ENCODE measurements around the gene DEF6. TPM values are rescaled to one million over a fixed set of nuclear protein-coding genes. Genes with fewer than 3 reads are reported as not detected.
"Not testable (repeated sequence)": the region's sequence is repeated elsewhere in the genome, so short reads cannot be mapped to it uniquely, and the experiment has no call there.

DEF6 gene
- total RNA-seq, 1 donor from 2014 or later: 0.47 TPM

DNA sequence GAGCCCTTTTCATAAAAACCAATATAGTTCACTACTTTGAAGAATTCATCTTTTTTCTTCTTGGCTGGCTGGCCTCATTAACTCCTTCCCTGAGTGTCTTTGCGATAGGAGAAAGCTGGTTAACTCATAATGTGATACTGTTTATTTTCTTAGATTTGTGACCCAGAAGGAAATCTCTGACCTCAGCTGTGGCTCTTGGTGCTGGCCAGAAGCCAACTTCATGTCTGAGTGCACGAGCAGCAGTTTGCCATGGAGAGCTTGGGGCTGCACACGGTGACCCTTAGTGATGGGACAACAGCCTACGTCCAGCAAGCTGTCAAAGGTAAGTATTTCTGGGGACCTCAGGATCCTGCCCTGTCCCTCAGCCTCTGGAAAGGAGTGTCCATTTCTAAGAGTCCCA lies 16.7 kb upstream of the DEF6 start:
- DNase-seq: no peak

DNA sequence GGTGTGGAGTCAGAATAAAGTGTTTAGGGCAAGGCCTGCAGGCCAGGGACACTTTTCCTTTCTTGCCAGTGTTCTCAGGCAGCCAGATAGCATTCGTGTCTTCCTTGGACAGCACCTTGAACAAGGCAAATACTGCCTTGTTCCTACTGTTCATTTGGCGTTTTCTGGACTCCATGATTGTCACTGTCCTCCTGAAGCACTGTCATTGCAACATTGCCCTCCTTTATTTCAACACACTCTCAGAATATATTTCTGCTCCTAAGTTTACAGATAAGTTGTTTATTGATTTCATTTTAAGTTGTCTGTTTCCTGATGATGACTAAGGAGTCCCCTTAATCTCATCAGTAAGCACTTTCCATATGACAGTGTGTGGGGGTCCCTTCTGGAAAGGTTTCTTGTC lies 15.1 kb upstream of the DEF6 start:
- no peak for DNase-seq

DNA sequence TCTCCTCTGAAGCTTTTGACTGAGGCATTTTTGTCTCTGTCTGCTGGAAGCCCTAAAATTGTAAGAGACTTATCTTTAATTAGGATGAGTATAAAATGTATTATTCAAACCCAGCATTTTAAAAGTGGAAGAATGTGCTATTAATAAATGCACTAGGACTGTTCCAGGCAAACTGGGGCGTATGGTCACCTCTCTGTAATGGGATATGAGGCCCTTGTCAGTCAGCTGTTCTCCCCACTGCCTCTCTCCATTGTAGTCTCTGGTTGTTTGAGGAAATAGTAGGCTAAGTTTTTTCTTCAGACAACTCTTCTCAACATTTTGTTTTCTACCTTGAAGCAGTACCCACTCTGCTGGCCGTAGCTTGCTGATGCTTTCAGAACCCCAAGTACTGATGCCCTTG lies 14.3 kb upstream of the DEF6 start:
- no peak for DNase-seq

DNA sequence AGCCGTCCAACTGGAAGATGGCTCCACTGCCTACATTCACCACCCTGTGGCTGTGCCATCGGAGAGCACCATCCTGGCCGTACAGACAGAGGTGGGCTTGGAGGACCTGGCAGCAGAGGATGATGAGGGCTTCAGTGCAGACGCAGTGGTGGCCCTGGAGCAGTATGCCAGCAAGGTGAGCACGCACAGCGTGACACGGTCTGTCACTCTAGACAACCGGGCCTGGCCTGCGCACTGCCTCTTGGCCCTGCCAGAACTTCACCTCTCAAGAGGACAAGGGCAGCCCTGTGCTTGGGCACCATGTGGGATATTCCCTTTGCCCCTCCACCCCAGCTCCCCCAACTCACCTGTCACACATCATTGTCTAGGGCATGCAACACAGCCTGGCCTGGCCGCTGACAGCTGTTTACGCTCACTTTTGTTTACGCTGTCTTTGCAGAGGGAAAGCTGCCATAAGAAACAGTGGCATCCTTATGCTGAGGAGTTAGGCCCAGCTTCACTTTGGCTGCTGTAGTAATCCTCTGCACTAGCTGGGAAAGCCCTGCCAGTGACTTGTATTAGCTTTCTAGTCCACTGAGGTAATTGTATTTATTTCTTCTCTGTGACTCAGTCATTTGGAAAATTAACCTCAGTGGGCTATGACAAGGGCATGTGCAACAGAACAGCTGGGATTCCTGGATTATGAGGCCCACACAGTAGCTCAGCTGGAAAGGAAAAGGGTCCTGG lies 9.8 kb upstream of the DEF6 start:
- DNase-seq: no peak

DNA sequence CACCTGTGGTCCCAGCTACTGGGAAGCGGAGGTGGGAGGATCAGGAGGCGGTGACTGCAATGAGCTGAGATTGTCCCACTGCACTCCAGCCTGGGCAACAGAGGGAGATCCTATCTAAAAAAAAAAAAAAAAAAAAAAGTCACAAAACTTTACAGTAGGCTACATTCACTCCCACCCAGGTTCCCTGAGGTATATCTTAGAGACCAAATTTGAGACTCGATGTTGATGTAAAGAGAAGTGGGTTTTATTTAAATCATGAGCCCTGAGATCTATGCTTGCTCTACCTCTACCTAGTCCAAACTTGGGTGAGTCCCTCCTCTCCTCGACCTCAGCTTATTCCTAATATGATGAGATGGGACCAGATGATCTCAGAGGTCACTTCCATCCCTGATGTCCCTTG lies 8.8 kb upstream of the DEF6 start:
- DNase-seq: no peak

DNA sequence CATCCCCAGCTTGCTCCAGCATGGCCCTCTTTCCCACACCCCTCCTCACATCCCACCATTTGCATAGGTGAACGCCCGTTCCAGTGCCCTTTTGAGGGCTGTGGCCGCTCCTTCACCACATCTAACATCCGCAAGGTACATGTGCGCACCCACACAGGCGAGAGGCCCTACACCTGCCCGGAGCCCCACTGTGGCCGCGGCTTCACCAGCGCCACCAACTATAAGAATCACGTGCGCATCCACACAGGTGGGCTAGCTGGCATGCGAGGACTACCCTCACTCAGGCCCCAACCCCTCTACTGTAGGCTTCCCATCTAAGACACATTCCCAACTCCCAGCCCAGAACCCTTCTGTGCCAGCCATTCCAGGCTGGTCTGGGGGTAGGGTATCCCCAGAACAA lies 6.1 kb upstream of the DEF6 start:
- no peak for DNase-seq

DNA sequence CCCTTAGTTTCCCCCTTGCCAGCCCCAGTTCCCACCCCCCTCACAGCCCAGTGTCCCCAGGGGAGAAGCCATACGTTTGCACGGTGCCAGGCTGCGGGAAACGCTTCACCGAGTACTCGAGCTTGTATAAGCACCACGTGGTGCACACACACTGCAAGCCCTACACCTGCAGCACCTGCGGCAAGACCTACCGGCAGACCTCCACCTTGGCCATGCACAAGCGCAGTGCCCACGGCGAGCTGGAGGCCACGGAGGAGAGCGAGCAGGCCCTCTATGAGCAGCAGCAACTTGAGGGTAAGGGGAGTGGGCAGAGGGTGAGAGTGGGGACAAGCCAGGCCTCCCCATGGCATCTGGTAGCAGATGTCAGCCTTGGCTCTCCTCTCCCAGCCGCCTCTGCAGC lies 5.1 kb upstream of the DEF6 start:
- DNase-seq: no peak

DNA sequence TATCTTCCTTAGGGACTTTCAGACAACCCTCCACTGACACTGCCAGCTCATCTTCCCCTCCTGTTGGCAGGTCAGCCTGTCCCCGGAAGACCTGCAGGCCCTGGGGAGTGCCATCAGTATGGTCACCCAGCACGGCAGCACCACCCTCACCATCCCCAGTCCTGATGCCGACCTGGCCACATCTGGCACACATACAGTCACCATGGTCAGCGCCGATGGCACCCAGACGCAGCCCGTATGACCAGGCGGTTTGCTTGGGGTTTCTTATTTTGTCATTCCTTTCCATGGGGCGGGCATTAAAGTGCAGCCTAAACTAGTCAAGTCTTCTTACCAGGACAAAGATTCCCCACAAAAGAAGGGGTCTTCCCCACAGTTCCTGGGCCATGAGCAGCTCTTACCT lies 3.9 kb upstream of the DEF6 start:
- DNase-seq: no peak

DNA sequence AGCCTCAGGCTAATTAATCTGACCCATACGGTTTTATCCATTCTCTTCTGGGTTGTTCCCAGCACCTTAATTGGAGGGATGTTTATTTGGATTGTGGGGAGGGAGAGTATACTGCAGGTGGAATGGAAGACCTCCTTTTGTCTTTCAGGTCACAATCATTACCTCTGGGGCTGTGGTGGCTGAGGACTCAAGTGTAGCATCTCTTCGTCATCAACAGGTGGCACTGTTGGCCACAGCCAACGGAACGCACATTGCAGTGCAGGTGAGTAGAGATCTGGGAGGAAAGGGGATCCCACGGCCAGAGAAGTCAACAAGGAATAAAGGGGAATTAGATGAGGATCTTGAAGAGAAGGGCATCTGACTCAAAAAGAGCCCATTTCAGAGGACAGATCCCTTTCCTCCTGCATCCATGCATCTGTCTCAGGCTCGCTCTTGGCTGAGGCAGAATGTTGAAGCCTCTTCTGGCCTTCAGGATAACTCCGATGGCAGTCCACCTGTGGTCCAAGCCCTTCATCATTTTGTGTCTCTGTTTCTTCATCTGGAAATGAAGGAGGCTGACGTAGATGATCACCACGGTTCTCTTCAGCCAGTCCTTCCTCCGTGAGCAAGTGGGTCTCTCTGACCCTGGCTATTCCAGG lies 3.2 kb upstream of the DEF6 start:
- no peak for DNase-seq

DNA sequence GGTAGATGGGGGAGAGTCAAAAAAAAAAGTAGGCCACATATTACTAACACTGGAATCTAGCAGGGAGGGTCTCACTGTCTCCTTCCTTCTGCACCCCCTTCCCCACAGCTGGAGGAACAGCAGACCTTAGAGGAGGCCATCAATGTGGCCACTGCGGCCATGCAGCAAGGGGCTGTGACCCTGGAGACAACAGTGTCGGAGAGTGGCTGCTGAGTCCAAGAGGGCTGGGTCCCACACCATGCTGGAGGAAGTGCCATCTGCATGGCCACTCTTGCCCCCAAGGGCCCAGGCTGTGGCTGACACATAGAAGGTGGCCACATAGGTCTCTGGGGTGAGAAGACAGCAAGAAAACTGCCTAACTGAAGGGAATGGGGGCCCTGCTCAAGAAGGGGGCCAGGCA lies 2.6 kb upstream of the DEF6 start:
- DNase-seq: no peak

DNA sequence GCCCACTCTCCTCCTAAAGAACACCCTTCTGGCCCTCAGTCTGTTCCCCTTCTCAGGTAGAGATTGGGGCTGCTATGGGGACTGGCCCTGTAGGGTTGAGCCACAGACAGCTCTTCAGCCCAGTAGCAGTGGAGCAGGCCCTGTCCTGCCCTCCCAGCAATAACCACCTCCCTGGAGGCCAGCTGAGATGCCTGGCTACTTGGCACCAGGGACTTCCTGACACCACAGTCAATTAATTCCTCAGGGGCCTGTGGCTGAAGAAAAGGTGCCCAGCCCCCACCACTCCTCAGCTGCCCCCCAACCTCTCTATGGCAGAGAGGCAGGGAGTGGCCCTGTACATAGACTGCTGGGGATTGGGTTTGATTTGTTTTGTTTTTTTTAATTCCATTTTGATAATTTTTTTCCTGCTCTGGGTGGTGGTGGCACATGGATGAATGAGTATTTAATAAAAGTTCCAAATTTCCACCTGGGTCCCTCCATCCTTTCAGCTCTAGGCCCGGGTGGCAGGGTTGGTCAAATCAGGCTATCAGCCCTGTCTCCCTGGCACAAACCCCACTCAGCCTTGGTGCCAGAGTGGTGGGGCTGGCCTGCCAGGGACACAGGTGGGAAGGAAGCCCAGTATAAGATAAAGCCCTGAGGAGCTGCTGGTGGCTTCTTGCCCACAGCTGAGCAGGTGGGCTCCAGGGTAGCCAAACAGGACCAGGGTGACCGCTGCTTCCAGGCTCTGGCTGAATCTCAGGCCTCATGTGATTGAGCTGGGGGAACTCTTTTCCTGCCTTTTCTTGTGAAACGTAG lies 1.9 kb upstream of the DEF6 start:
- DNase-seq: no peak

DNA sequence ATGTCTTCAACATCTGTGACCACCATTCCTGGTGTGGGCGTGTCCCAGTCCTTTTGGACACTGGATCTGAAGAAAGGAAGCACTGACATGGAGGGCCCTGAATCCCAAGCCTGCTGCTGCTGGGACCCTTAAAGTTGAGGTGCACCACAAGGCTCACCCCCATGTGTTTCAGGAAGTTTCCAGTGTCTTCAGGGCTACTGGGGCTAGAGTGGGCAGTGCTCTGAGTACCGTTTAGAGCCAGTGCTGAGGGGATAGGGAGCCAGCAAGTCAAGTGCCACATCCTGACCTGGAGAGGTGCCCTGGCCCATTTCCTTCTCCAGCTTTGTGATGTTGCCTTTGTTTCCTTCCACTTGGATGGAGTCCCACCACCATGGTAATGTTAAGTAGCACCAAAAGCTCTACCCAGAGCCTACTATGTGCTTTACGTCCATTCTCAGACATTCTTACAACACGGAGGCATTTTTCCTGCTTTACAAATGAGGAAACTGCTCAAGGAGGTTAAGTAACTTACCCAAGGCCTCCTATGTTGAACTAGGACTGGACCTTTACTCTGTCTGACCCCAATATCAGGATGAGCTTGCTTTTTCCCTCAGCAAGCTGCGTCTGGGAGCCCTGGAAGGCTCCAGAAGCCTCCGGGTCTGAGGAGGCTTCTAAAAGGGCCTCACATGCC lies 552 bp upstream of the DEF6 start:
- no peak for DNase-seq

DNA sequence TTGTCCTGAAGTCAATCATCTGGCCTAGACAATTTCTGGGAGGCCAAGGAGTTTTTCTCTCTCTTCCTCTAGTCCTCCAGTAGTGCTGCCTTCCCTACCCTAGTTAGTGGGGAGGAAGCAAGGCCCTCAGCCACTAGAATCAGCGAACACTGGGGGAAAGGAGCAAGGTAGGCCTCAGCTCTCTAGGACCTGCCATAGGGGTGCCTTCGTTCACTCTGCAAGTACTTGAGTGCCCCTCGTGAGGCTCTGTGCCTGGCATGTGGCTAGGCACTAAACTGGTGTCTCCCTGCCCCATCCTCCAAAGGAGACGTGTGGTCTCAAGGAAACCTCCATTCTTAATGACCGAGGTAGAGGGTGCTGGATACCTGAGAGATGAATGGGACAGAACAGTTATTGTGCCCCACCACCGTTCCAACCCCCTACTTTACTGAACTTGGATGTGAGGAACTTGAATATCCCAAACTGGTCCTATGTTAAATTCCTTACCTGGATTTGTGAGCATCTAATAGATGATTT lies 1.1 kb downstream of the DEF6 start:
- DNase-seq: no peak

DNA sequence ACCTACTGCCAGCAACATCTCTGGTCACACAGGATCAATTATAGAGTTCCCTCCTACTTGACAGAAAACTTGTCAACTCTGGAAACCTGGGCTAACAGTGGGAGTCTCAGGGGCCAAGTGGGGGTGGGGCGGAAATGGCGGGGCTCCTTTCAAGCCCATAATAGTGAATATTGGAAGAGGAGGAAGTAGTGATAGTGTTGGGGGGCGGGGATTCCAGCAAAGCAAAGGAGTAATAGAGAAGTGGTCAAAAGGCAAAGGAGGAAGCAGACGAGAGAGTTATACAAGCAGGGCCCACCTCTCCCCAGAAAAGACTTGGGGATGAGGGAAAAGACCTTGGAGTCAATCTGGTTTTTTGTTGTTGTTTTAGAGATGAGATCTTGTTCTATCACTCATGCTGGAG lies 2.1 kb downstream of the DEF6 start:
- no peak for DNase-seq

DNA sequence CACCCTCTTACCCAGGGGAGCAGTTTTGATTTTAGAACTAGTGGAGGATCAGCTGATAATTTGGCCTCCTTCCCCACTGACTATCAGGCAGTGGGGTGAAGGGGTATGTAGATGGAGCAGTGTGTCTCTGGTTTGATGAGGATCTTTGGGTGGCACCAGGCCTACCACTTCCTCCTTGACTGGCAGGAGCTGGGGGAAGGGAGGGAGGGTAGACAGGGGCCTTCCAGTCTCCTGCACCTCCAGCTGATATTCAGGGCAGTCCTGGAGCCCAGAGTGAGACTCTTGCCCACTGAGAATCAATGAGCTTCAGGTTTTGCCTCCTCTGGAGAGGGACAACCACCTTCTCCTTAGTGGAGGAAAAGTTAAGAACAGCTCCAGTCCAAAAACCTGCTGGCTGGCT lies 3.2 kb downstream of the DEF6 start:
- DNase-seq: no peak

DNA sequence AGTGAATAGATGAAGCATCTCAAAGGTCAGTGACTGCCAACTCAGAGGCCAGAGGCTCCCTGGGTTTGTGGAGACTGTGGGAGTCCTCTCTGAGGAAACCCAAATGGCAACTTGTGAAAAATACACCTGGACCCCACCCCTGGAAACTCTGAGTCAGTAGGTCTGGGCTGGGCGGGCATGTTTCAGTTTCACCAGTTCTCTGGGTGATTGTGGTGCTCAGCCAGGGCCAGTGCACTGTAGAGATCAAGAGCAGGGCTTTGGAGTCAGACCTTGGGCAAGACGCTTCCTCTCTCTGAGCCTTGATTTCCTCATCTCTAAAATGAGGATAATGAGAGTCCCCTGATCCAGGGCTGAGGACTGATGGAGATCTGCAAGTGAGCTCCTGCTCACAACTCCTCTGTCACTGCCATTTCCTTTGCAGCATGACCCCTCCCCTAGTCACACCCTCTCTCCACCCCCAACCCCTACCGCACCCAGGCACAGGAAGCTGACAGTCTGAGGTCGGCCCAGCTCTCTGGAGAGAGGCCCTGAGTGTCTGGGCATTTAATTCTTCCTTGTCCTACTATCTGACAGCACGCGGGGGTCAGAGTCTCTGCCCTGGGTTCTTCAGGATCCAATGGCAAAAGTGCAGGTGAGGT lies 5.1 kb downstream of the DEF6 start:
- no peak for DNase-seq

DNA sequence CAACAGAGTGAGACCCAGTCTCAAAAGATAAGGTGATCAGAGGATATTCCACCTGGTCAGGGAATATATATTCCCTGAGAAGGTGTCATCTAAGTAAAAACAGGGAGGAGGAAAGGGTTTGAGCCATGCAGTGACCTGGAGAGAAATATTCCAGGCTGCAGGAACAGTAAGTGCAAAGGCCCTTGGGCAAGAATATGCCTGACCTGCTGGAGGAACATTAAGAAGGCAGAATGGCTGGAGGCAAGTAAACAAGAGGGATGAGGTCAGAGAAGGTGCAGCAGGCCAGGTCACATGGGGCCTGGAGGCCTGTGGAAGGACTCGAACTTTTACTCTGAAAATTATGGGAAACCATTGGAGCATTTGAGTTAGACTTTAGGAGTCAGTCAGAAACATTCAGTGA lies 6.7 kb downstream of the DEF6 start:
- DNase-seq: no peak

DNA sequence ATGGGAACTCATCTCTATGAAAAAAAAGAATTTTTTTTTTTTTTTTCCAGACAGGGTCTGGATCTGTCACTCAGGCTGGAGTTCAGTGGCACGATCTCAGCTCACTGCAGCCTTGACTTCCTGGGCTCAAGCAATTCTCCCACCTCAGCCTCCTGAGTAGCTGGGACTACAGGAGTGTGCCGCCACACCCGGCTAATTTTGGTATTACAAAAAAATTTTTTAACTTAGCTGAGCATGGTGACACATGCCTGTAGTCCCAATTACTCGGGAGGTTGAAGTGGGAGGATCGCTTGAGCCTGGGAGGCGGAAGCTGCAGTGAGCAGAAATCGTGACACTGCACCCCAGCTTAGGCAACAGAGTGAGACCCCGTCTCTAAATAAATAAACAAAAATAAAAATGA lies 7.5 kb downstream of the DEF6 start:
- DNase-seq: no peak

DNA sequence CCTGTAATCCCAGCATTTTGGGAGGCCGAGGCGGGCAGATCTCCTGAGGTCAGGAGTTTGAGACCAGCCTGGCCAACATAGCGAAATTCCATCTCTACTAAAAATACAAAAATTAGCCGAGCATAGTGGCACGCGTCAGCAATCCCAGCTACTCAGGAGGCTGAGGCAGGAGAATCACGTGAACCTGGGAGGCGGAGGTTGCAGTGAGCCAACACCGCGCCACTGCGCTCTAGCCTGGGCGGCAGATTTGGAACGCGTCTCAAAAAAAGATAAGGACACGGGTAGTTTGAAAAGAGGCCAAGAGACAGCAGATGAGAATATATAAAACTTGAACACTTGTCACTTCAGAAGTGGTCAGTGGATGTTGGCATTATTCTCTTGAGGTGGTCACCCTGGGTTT lies 9.5 kb downstream of the DEF6 start:
- DNase-seq: not testable (repeated sequence)

DNA sequence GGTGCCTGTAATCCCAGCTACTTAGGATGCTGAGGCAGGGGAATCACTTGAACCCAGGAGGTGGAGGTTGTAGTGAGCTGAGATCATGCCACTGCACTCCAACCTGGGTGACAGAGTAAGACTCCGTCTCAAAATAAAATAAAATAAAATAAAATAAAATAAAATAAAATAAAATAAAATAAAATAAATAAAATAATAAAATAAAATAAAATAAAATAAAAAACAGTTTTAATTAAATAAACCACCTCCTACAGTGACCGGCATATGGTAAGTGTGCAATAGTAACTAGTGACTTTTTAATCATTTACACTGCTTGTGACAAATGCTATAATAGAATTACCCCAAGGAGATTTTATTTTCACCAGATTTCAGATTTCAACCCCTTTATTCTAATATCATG lies 10.9 kb downstream of the DEF6 start:
- not testable (repeated sequence) for DNase-seq

DNA sequence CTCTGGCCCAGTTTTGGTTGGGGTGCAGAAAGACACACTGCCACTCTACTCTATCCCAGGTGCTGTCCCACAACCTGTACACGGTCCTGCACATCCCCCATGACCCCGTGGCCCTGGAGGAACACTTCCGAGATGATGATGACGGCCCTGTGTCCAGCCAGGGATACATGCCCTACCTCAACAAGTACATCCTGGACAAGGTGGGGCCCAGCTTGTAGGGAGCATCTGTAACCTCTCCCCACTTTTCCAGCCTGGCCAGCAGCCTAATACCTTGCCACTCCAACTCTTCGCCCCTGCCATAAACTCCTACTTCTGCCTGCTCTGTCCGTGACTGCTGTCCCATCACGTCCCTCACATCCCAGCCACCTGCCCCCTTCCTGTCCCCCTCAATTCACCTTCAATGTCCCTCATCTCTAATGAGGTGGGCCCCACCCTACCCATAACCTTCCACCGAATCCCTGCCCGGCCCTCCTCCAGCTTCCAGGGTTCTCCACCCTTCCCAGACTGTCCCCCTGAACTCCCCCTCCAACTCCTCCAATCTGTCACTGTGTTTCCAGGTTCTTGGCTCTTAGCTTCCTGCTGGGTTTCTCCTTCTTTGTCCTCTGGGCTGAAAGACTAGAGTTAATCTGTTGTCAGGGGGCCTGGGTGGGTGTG lies 12.1 kb downstream of the DEF6 start:
- DNase-seq: no peak
